ENCODE measurements around the gene P4HTM.

Gene P4HTM

GRCh38 chr3:49023775-49024174 lies 33.7 kb downstream of the P4HTM start:
- no peak for TF ChIP-seq CTCF (IDR thresholded peaks at IDR 0.05; ENCODE audit: low read depth, low read length)
- no peak for DNase-seq (ENCODE audit: low read depth in 2 of 2)
- no peak overlapping the region for H3K4me3 ChIP-seq (replicated peaks in 1 of 2; ENCODE audit: low read depth in 2 of 2, low read length in 2 of 2)

GRCh38 chr3:49024449-49024848 lies 34.4 kb downstream of the P4HTM start:
- DNase-seq (ENCODE audit: low read depth in 2 of 2) = no peak
- no peak for TF ChIP-seq CTCF (IDR thresholded peaks at IDR 0.05; ENCODE audit: low read depth, low read length)
- H3K4me3 ChIP-seq (replicated peaks in 1 of 2; ENCODE audit: low read depth in 2 of 2, low read length in 2 of 2) = no peak overlapping the region

- no peak for TF ChIP-seq CTCF (IDR thresholded peaks at IDR 0.05; ENCODE audit: low read depth, low read length)
- no peak for DNase-seq (ENCODE audit: low read depth in 2 of 2)
- H3K4me3 ChIP-seq (replicated peaks in 1 of 2; ENCODE audit: low read depth in 2 of 2, low read length in 2 of 2) = no peak overlapping the region
These were observed 35.2 kb downstream of the P4HTM start for GRCh38 chr3:49025005-49025792.

- no peak overlapping the region for H3K4me3 ChIP-seq (replicated peaks in 1 of 2; ENCODE audit: low read depth in 2 of 2, low read length in 2 of 2)
- TF ChIP-seq CTCF (IDR thresholded peaks at IDR 0.05; ENCODE audit: low read depth, low read length) = no peak
- no peak for DNase-seq (ENCODE audit: low read depth in 2 of 2)
These were observed 35.9 kb downstream of the P4HTM start for GRCh38 chr3:49025793-49026520.

- no peak for TF ChIP-seq CTCF (IDR thresholded peaks at IDR 0.05; ENCODE audit: low read depth, low read length)
These were observed 36.5 kb downstream of the P4HTM start for GRCh38 chr3:49026536-49026935.

GRCh38 chr3:49027634-49028033 lies 37.6 kb downstream of the P4HTM start:
- H3K4me3 ChIP-seq (replicated peaks in 1 of 2; ENCODE audit: low read depth in 2 of 2, low read length in 2 of 2) = no peak overlapping the region
- DNase-seq (ENCODE audit: low read depth in 2 of 2) = no peak
- no peak for TF ChIP-seq CTCF (IDR thresholded peaks at IDR 0.05; ENCODE audit: low read depth, low read length)

More at GRCh38 chr3:49026536-49026935, 36.5 kb downstream of the P4HTM start:
- DNase-seq (ENCODE audit: low read depth in 2 of 2) = no peak
- H3K4me3 ChIP-seq (replicated peaks in 1 of 2; ENCODE audit: low read depth in 2 of 2, low read length in 2 of 2) = no peak overlapping the region
